ENCODE measurements around the gene MRPL49.

MRPL49 gene

DNA sequence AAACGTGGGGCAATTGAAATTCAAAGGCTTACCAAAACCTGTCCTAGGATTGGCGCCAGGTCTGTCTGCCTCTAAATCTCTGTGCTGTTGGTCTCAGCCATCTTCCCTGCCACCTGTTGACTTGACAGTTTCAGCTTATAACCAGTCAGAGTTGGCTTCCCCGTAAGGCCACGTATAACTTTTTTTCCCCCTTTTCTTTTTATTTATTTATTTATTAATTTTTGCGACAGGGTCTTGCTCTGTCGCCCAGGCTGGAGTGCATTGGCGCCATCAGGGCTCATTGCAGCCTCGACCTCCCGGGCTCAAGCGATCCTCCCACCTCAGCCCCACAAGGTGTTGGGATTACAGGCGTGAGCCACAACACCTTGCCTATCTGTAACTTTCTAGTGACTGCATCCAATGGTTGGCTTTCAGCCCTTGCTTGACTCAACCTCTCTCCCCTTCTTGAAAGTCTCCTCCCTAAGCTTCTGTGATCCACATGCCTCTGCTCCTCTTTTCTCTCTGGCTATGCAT is 13.6 kb downstream of the MRPL49 start:
- Histone ChIP-seq H3K27ac (peak overlapping the region; percentile 94), H3K9ac (peak overlapping the region; percentile 99), H3K4me3 (IDR thresholded peaks at IDR 0.05; ENCODE audit: insufficient read depth, low read depth, low read length) (no peak overlapping the region), H4K20me1 (ENCODE audit: insufficient read depth) (no peaks in the 10 kb centered on the region), H3K36me3 (ENCODE audit: insufficient read depth) (no peaks in the 10 kb centered on the region), H3K4me1 (ENCODE audit: low read depth, poor library complexity, severe bottlenecking) (peaks cover 25% of the 10 kb centered on the region), H3K27me3 (ENCODE audit: insufficient read depth, low read depth) (no peaks in the 10 kb centered on the region), H3K79me2 (ENCODE audit: insufficient read depth, low read depth) (peaks cover 14% of the 10 kb centered on the region), H3K4me2 (peak overlapping the region; percentile 80), H2AFZ (ENCODE audit: low read depth) (peak overlapping the region; percentile 48; the same call in 1 of the 2 replicates)
- TF ChIP-seq, protein P1, sequence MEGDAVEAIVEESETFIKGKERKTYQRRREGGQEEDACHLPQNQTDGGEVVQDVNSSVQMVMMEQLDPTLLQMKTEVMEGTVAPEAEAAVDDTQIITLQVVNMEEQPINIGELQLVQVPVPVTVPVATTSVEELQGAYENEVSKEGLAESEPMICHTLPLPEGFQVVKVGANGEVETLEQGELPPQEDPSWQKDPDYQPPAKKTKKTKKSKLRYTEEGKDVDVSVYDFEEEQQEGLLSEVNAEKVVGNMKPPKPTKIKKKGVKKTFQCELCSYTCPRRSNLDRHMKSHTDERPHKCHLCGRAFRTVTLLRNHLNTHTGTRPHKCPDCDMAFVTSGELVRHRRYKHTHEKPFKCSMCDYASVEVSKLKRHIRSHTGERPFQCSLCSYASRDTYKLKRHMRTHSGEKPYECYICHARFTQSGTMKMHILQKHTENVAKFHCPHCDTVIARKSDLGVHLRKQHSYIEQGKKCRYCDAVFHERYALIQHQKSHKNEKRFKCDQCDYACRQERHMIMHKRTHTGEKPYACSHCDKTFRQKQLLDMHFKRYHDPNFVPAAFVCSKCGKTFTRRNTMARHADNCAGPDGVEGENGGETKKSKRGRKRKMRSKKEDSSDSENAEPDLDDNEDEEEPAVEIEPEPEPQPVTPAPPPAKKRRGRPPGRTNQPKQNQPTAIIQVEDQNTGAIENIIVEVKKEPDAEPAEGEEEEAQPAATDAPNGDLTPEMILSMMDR (conservative IDR thresholded peaks at IDR 0.05; ENCODE audit: low read depth, low read length), result no peak

DNA sequence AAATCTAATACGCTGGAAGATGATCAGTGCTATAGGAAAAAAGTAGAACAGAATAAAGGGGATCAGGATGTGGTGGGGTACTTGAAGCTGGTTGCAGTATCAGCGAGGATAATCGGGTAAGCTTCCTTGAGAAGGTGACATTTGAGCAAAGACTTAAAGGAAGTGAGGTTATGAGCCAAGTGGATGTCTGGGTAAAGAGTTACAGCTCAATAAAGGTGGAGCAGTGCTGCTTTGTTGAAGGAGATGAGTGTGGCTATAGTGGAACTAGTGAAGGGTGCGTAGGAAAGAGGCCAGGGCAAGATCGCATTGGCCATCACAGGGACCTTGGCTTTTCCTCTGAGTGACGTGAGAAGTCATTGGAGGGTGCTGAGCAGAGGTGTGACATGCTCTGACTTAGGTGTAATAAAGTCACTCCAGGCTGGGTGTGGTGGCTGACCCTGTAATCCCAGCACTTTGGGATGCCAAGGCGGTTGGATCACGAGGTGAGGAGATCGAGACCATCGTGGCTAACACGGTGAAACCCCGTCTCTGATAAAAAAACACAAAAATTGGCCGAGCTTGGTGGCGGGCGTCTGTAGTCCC is 14.5 kb downstream of the MRPL49 start:
- H3K27me3 ChIP-seq (ENCODE audit: insufficient read depth, low read depth), result no peaks in the 10 kb centered on the region
- peaks cover 25% of the 10 kb centered on the region for H3K4me1 ChIP-seq (ENCODE audit: low read depth, poor library complexity, severe bottlenecking)
- peaks cover 14% of the 10 kb centered on the region for H3K79me2 ChIP-seq (ENCODE audit: insufficient read depth, low read depth)
- peak overlapping the region; percentile 80; the same call in 1 of the 2 replicates for H3K4me2 ChIP-seq
- no peaks in the 10 kb centered on the region for H3K36me3 ChIP-seq (ENCODE audit: insufficient read depth)
- no peak overlapping the region for H2AFZ ChIP-seq (ENCODE audit: low read depth)
- TF ChIP-seq, protein P1 (conservative IDR thresholded peaks at IDR 0.05; ENCODE audit: low read depth, low read length), result no peak
- H4K20me1 ChIP-seq (ENCODE audit: insufficient read depth), result no peaks in the 10 kb centered on the region
- H3K4me3 ChIP-seq (IDR thresholded peaks at IDR 0.05; ENCODE audit: insufficient read depth, low read depth, low read length), result no peak overlapping the region
- no peak overlapping the region for H3K27ac ChIP-seq
- no peak overlapping the region for H3K9ac ChIP-seq

DNA sequence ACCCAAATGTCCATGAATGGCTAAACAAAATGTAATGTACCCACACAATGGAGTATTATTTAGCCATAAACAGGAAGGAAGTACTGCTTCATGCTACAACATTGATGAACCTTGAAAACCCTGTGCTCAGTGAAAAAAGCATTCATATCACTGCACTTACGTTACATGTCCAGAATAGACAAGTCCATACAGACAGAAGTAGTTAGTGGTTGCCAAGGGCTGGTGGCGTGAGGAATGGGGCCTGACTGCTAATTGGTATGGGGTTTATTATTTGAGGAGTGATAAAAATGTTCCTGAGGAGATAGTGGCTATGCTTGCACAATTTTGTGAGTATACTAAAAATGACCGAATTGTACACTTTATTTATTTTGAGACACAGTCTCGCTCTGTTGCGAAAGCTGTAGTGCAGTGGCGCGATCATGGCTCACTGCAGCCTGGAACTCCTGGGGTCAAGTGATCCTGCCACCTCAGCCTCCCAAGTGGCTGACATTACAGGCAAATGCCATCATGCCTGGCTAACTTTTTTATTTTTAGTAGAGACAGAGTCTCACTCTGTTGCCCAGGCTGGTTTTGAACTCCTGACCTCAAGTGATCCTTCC is 19.9 kb downstream of the MRPL49 start:
- H4K20me1 ChIP-seq (ENCODE audit: insufficient read depth), result no peaks in the 10 kb centered on the region
- no peaks in the 10 kb centered on the region for H3K27me3 ChIP-seq (ENCODE audit: insufficient read depth, low read depth)
- no peak overlapping the region for H3K9ac ChIP-seq
- H3K4me2 ChIP-seq, result no peak overlapping the region
- H3K79me2 ChIP-seq (ENCODE audit: insufficient read depth, low read depth), result no peaks in the 10 kb centered on the region
- TF ChIP-seq, protein P1 (conservative IDR thresholded peaks at IDR 0.05; ENCODE audit: low read depth, low read length), result no peak
- no peak overlapping the region for H3K27ac ChIP-seq
- H3K36me3 ChIP-seq (ENCODE audit: insufficient read depth), result no peaks in the 10 kb centered on the region
- no peak overlapping the region for H3K4me3 ChIP-seq (IDR thresholded peaks at IDR 0.05; ENCODE audit: insufficient read depth, low read depth, low read length)
- no peak overlapping the region for H2AFZ ChIP-seq (ENCODE audit: low read depth)
- H3K4me1 ChIP-seq (ENCODE audit: low read depth, poor library complexity, severe bottlenecking), result no peaks in the 10 kb centered on the region

DNA sequence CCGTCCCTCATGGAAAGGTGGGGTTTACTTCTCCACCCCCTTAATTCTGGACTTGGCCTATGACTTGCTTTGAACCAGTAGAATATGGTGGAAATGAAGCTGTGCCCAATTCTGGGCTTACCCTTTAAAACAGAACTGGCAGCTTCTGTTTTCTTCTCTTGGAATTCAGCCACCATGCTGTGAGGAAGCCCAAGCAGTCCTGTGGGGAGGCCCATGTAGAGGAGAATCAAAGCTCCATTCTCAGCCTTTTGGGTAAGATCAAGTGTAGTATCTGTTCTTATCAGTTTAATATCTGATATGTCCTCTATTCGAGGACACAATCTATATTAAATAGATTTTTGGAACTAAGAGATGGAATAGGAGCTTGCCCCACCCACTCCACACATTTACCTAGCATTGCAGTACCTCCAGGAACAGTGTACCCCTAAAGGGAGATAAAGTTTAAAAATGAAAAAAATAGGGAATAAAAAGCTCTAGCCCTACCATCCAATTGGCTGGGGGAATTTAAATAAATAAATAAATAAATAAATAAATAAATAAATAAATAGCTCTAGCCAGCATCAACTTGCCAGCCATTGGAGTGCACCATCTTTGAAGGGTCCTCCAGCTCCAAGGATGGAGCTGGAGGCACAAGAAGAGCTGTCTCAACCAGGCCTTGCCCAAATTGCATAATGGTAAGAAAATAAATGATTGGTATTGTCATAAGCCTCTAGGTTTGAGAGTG is 25.4 kb downstream of the MRPL49 start:
- Histone ChIP-seq H3K4me3 (IDR thresholded peaks at IDR 0.05; ENCODE audit: insufficient read depth, low read depth, low read length) (no peak overlapping the region), H3K4me1 (ENCODE audit: low read depth, poor library complexity, severe bottlenecking) (no peaks in the 10 kb centered on the region), H3K9ac (no peak overlapping the region), H2AFZ (ENCODE audit: low read depth) (no peak overlapping the region), H3K79me2 (ENCODE audit: insufficient read depth, low read depth) (no peaks in the 10 kb centered on the region), H3K36me3 (ENCODE audit: insufficient read depth) (no peaks in the 10 kb centered on the region), H3K27me3 (ENCODE audit: insufficient read depth, low read depth) (no peaks in the 10 kb centered on the region), H3K27ac (no peak overlapping the region), H3K4me2 (no peak overlapping the region), H4K20me1 (ENCODE audit: insufficient read depth) (no peaks in the 10 kb centered on the region)
- TF ChIP-seq, protein P1 (conservative IDR thresholded peaks at IDR 0.05; ENCODE audit: low read depth, low read length), result no peak

All from KMS-11 (cell line).